Stomach (tissue), 4 donors: ENCODE data around the gene HAUS6.

ENCODE experiments used
- POLR2AphosphoS5 ChIP-seq, 3 donors: sonication (generic); formaldehyde crosslinking; IDR thresholded peaks; one replicate each; pipeline ENCODE4 v1.6.1; 2016; ENCODE audit warnings: antibody characterized with exemption in 3 of 3
- TF ChIP-seq, protein P1 (sequence below), 7 experiments: fragments of 450-650 bp in 4 of 7; fragments of 200-600 bp in 3 of 7; sonication (generic) in 3 of 7; IDR thresholded peaks; one replicate each; pipeline ENCODE4 v1.5.1; 2016 to 2019; ENCODE audit warnings: antibody characterized with exemption in 7 of 7, control low read depth in 2 of 7, mild to moderate bottlenecking in 1 of 7

GRCh38 chr9:19049917-19050636 is 52.6 kb downstream of the HAUS6 start:
- TF ChIP-seq, protein P1, sequence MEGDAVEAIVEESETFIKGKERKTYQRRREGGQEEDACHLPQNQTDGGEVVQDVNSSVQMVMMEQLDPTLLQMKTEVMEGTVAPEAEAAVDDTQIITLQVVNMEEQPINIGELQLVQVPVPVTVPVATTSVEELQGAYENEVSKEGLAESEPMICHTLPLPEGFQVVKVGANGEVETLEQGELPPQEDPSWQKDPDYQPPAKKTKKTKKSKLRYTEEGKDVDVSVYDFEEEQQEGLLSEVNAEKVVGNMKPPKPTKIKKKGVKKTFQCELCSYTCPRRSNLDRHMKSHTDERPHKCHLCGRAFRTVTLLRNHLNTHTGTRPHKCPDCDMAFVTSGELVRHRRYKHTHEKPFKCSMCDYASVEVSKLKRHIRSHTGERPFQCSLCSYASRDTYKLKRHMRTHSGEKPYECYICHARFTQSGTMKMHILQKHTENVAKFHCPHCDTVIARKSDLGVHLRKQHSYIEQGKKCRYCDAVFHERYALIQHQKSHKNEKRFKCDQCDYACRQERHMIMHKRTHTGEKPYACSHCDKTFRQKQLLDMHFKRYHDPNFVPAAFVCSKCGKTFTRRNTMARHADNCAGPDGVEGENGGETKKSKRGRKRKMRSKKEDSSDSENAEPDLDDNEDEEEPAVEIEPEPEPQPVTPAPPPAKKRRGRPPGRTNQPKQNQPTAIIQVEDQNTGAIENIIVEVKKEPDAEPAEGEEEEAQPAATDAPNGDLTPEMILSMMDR (IDR thresholded peaks at IDR 0.05), result no peak
- no peak for TF ChIP-seq POLR2AphosphoS5 (IDR thresholded peaks at IDR 0.05)
